Activated CD4-positive, alpha-beta memory T cell treated with anti-CD3 and anti-CD28 coated beads for 36 hours (primary cell): Measurements from ENCODE around the gene ACTRT2. TPM values are rescaled to one million over a fixed set of nuclear protein-coding genes. Genes with fewer than 3 reads are reported as not detected.
A peak's percentile ranks its signal among the peaks of the same experiment; 100 is the strongest.

Experiments
- CTCF ChIA-PET: fragments of 350-600 bp; sonication (Branson Sonifier 250); formaldehyde crosslinking; loops from one replicate; lab custom pipeline; 2021; ENCODE audit warnings: antibody characterized with exemption, inconsistent platforms; lab: Charles Lee
- POLR2A ChIA-PET: fragments of 350-600 bp; sonication (Branson Sonifier 250); formaldehyde crosslinking; loops from one replicate; lab custom pipeline; 2021; ENCODE audit warnings: antibody characterized with exemption; lab: Charles Lee
- DNase-seq: peaks from one replicate; pipeline ENCODE4 v3.0.0-alpha.2; 2020
- H3K27ac Mint-ChIP-seq: one replicate; pipeline ENCODE4 v1.8.0; 2021; ENCODE audit warnings: mixed read lengths
- H3K27me3 Mint-ChIP-seq: one replicate; pipeline ENCODE4 v1.8.0; 2021; ENCODE audit warnings: mixed read lengths
- H3K36me3 Mint-ChIP-seq: one replicate; pipeline ENCODE4 v1.8.0; 2021; ENCODE audit warnings: mixed read lengths
- H3K4me1 Mint-ChIP-seq: one replicate; pipeline ENCODE4 v1.8.0; 2021; ENCODE audit warnings: low read depth, mixed read lengths
- H3K4me3 Mint-ChIP-seq: one replicate; pipeline ENCODE4 v1.8.0; 2021; ENCODE audit warnings: mild to moderate bottlenecking, mixed read lengths
- H3K9me3 Mint-ChIP-seq: one replicate; pipeline ENCODE4 v1.8.0; 2021; ENCODE audit warnings: mixed read lengths
- intact Hi-C: fragments of 100-400 bp; cut with micrococcal nuclease; formaldehyde crosslinking; loops from one replicate; pipeline ENCODE4 v1.15.1; 2023
- total RNA-seq, 2 experiments: library from RNA; stranded (reverse); gene quantifications; one replicate each; pipeline ENCODE4 v1.2.3, GENCODE V29; 2021

ACTRT2 gene
- total RNA-seq, 2 experiments from 2014 or later, result not detected

GRCh38 chr1:3027611-3028371, 6.5 kb downstream of the ACTRT2 start:
- ChIA-PET POLR2A (no interaction called here), CTCF (no interaction called here)
- H3K27ac Mint-ChIP-seq, result no peak overlapping the region
- H3K9me3 Mint-ChIP-seq, result no peaks in the 10 kb centered on the region
- H3K4me3 Mint-ChIP-seq, result no peak overlapping the region
- H3K27me3 Mint-ChIP-seq, result no peaks in the 10 kb centered on the region
- H3K4me1 Mint-ChIP-seq, result peaks cover 7% of the 10 kb centered on the region
- no peak for DNase-seq
- H3K36me3 Mint-ChIP-seq, result no peaks in the 10 kb centered on the region
- intact Hi-C loops, result no loop called here

- Mint-ChIP-seq H3K4me3 (no peak overlapping the region), H3K9me3 (no peaks in the 10 kb centered on the region), H3K27me3 (no peaks in the 10 kb centered on the region), H3K36me3 (no peaks in the 10 kb centered on the region), H3K4me1 (peaks cover 16% of the 10 kb centered on the region), H3K27ac (no peak overlapping the region)
- CTCF ChIA-PET, result no interaction called here
- intact Hi-C loops, result no loop called here
- POLR2A ChIA-PET, result no interaction called here
- no peak for DNase-seq
Measured at GRCh38 chr1:3028531-3029282, 7.4 kb downstream of the ACTRT2 start.

GRCh38 chr1:3029481-3029961, 8.3 kb downstream of the ACTRT2 start:
- Mint-ChIP-seq H3K27me3 (no peaks in the 10 kb centered on the region), H3K4me3 (no peak overlapping the region), H3K9me3 (no peaks in the 10 kb centered on the region), H3K36me3 (no peaks in the 10 kb centered on the region), H3K4me1 (peaks cover 19% of the 10 kb centered on the region), H3K27ac (no peak overlapping the region)
- ChIA-PET POLR2A (no interaction called here), CTCF (no interaction called here)
- no peak for DNase-seq
- intact Hi-C loops, result no loop called here

- Mint-ChIP-seq H3K9me3 (no peaks in the 10 kb centered on the region), H3K27ac (no peak overlapping the region), H3K4me1 (peaks cover 19% of the 10 kb centered on the region), H3K27me3 (no peaks in the 10 kb centered on the region), H3K36me3 (no peaks in the 10 kb centered on the region), H3K4me3 (no peak overlapping the region)
- DNase-seq, result no peak
- intact Hi-C loops, result no loop called here
- POLR2A ChIA-PET, result no interaction called here
- CTCF ChIA-PET, result no interaction called here
Measured at GRCh38 chr1:3029991-3030662, 8.9 kb downstream of the ACTRT2 start.

GRCh38 chr1:3030663-3031381, 9.6 kb downstream of the ACTRT2 start:
- H3K4me3 Mint-ChIP-seq, result no peak overlapping the region
- ChIA-PET CTCF (no interaction called here), POLR2A (no interaction called here)
- no peaks in the 10 kb centered on the region for H3K27me3 Mint-ChIP-seq
- DNase-seq, result no peak
- H3K9me3 Mint-ChIP-seq, result no peaks in the 10 kb centered on the region
- H3K36me3 Mint-ChIP-seq, result no peaks in the 10 kb centered on the region
- no peak overlapping the region for H3K27ac Mint-ChIP-seq
- peaks cover 19% of the 10 kb centered on the region for H3K4me1 Mint-ChIP-seq
- intact Hi-C loops, result no loop called here

GRCh38 chr1:3031401-3032221, 10.3 kb downstream of the ACTRT2 start:
- intact Hi-C loops, result no loop called here
- H3K4me1 Mint-ChIP-seq, result peaks cover 19% of the 10 kb centered on the region
- H3K36me3 Mint-ChIP-seq, result no peaks in the 10 kb centered on the region
- no peak overlapping the region for H3K4me3 Mint-ChIP-seq
- H3K27ac Mint-ChIP-seq, result no peak overlapping the region
- ChIA-PET CTCF (no interaction called here), POLR2A (no interaction called here)
- H3K27me3 Mint-ChIP-seq, result no peaks in the 10 kb centered on the region
- DNase-seq, result no peak
- no peaks in the 10 kb centered on the region for H3K9me3 Mint-ChIP-seq

GRCh38 chr1:3032371-3033039, 11.2 kb downstream of the ACTRT2 start:
- no peak overlapping the region for H3K27ac Mint-ChIP-seq
- H3K9me3 Mint-ChIP-seq, result no peaks in the 10 kb centered on the region
- ChIA-PET CTCF (no interaction called here), POLR2A (no interaction called here)
- no peak for DNase-seq
- no peak overlapping the region for H3K4me3 Mint-ChIP-seq
- no peaks in the 10 kb centered on the region for H3K27me3 Mint-ChIP-seq
- no peaks in the 10 kb centered on the region for H3K36me3 Mint-ChIP-seq
- peaks cover 19% of the 10 kb centered on the region for H3K4me1 Mint-ChIP-seq
- intact Hi-C loops, result no loop called here

GRCh38 chr1:3033040-3033789, 11.9 kb downstream of the ACTRT2 start:
- Mint-ChIP-seq H3K36me3 (no peaks in the 10 kb centered on the region), H3K9me3 (no peaks in the 10 kb centered on the region), H3K4me1 (peaks cover 19% of the 10 kb centered on the region), H3K4me3 (no peak overlapping the region), H3K27ac (no peak overlapping the region), H3K27me3 (no peaks in the 10 kb centered on the region)
- intact Hi-C loops, result no loop called here
- DNase-seq, result peak; percentile 50
- POLR2A ChIA-PET, result no interaction called here
- CTCF ChIA-PET, result no interaction called here

GRCh38 chr1:3033790-3034090, 12.5 kb downstream of the ACTRT2 start:
- ChIA-PET CTCF (no interaction called here), POLR2A (no interaction called here)
- Mint-ChIP-seq H3K27me3 (no peaks in the 10 kb centered on the region), H3K36me3 (no peaks in the 10 kb centered on the region), H3K9me3 (no peaks in the 10 kb centered on the region), H3K27ac (no peak overlapping the region), H3K4me3 (no peak overlapping the region), H3K4me1 (peaks cover 19% of the 10 kb centered on the region)
- intact Hi-C loops, result no loop called here
- no peak for DNase-seq

GRCh38 chr1:3034162-3034561, 12.9 kb downstream of the ACTRT2 start:
- Mint-ChIP-seq H3K27me3 (no peaks in the 10 kb centered on the region), H3K36me3 (no peaks in the 10 kb centered on the region), H3K9me3 (no peaks in the 10 kb centered on the region), H3K4me1 (peaks cover 19% of the 10 kb centered on the region), H3K27ac (no peak overlapping the region), H3K4me3 (no peak overlapping the region)
- ChIA-PET CTCF (no interaction called here), POLR2A (no interaction called here)
- intact Hi-C loops, result no loop called here
- DNase-seq, result no peak
